Loucy (cell line): ENCODE results near the gene RMC1.
"Not testable (repeated sequence)": the region's sequence is repeated elsewhere in the genome, so short reads cannot be mapped to it uniquely, and the experiment has no call there.

Experiments
- H2AFZ ChIP-seq: fragments of 200-600 bp; sonication (generic); 2 replicates; pipeline ENCODE4 v1.6.0; 2016; ENCODE audit warnings: antibody characterized with exemption, mild to moderate bottlenecking, low read length, moderate library complexity
- H3F3A ChIP-seq: fragments of 200-600 bp; 2 replicates; pipeline ENCODE4 v1.6.0; 2016; ENCODE audit warnings: antibody characterized with exemption, low read depth, mild to moderate bottlenecking
- H3K27me3 ChIP-seq: fragments of 200-600 bp; sonication (generic); 2 replicates; pipeline ENCODE4 v1.6.1; 2014; ENCODE audit warnings: low read length, mild to moderate bottlenecking; ENCODE audit not compliant: insufficient read depth, poor library complexity, severe bottlenecking
- H3K36me3 ChIP-seq: fragments of 200-600 bp; sonication (generic); 2 replicates; pipeline ENCODE4 v1.6.1; 2016; ENCODE audit warnings: low read length; ENCODE audit not compliant: insufficient read depth
- H3K4me1 ChIP-seq: fragments of 200-600 bp; sonication (generic); 2 replicates; pipeline ENCODE4 v1.5.1; 2014; ENCODE audit warnings: low read length, mild to moderate bottlenecking; ENCODE audit not compliant: insufficient read depth, poor library complexity, severe bottlenecking
- H3K4me2 ChIP-seq: fragments of 200-600 bp; sonication (generic); 2 replicates; pipeline ENCODE4 v1.6.0; 2014; ENCODE audit warnings: antibody characterized with exemption, low read length, low read depth, mild to moderate bottlenecking; ENCODE audit not compliant: poor library complexity, severe bottlenecking
- H3K4me3 ChIP-seq: fragments of 200-600 bp; sonication (generic); 2 replicates; pipeline ENCODE4 v1.5.1; 2014; ENCODE audit warnings: low read length, mild to moderate bottlenecking, mixed read lengths; ENCODE audit not compliant: poor library complexity, severe bottlenecking
- H3K79me2 ChIP-seq: fragments of 200-600 bp; sonication (generic); 2 replicates; pipeline ENCODE4 v1.6.1; 2014; ENCODE audit warnings: low read length; ENCODE audit not compliant: insufficient read depth
- H3K9ac ChIP-seq: fragments of 200-600 bp; sonication (generic); 2 replicates; pipeline ENCODE4 v1.6.0; 2014; ENCODE audit warnings: mild to moderate bottlenecking, low read depth, low read length, moderate library complexity; ENCODE audit not compliant: poor library complexity, severe bottlenecking
- H3K9me2 ChIP-seq: fragments of 200-600 bp; sonication (generic); replicated peaks from 2 replicates; pipeline ENCODE4 v1.6.1; 2016; ENCODE audit warnings: low read depth, low read length, mixed read lengths
- H3K9me3 ChIP-seq: fragments of 200-600 bp; sonication (generic); 2 replicates; pipeline ENCODE4 v1.6.1; 2014; ENCODE audit warnings: mild to moderate bottlenecking, antibody characterized with exemption, low read length, low read depth; ENCODE audit not compliant: insufficient read depth
- H4K20me1 ChIP-seq: fragments of 200-600 bp; sonication (generic); 2 replicates; pipeline ENCODE4 v1.6.0; 2014; ENCODE audit warnings: antibody characterized with exemption, low read length, mild to moderate bottlenecking; ENCODE audit not compliant: insufficient read depth, poor library complexity, severe bottlenecking
- EZH2phosphoT487 ChIP-seq: fragments of 200-600 bp; IDR thresholded peaks from 2 replicates; pipeline ENCODE4 v1.6.1; 2018; ENCODE audit warnings: antibody characterized with exemption, mild to moderate bottlenecking, moderate library complexity, borderline replicate concordance
- TF ChIP-seq, protein P1 (sequence below): fragments of 200-600 bp; sonication (generic); conservative IDR thresholded peaks from 2 replicates; pipeline ENCODE4 v1.5.1; 2014; ENCODE audit warnings: mild to moderate bottlenecking, antibody characterized with exemption, low read length

RMC1 gene

GRCh38 chr18:23485386-23485785 lies 17.9 kb upstream of the RMC1 start:
- H3K36me3 ChIP-seq = peaks cover 30% of the 10 kb centered on the region; the same call in 1 of the 2 replicates
- H3K9me3 ChIP-seq = no peaks in the 10 kb centered on the region
- no peaks in the 10 kb centered on the region for H4K20me1 ChIP-seq
- H3K9ac ChIP-seq = no peak overlapping the region
- H3K4me3 ChIP-seq = no peak overlapping the region
- no peaks in the 10 kb centered on the region for H3F3A ChIP-seq
- TF ChIP-seq, protein P1, sequence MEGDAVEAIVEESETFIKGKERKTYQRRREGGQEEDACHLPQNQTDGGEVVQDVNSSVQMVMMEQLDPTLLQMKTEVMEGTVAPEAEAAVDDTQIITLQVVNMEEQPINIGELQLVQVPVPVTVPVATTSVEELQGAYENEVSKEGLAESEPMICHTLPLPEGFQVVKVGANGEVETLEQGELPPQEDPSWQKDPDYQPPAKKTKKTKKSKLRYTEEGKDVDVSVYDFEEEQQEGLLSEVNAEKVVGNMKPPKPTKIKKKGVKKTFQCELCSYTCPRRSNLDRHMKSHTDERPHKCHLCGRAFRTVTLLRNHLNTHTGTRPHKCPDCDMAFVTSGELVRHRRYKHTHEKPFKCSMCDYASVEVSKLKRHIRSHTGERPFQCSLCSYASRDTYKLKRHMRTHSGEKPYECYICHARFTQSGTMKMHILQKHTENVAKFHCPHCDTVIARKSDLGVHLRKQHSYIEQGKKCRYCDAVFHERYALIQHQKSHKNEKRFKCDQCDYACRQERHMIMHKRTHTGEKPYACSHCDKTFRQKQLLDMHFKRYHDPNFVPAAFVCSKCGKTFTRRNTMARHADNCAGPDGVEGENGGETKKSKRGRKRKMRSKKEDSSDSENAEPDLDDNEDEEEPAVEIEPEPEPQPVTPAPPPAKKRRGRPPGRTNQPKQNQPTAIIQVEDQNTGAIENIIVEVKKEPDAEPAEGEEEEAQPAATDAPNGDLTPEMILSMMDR = no peak
- TF ChIP-seq EZH2phosphoT487 = no peak
- H3K27me3 ChIP-seq = no peaks in the 10 kb centered on the region
- no peak overlapping the region for H3K4me2 ChIP-seq
- no peak overlapping the region for H2AFZ ChIP-seq
- H3K9me2 ChIP-seq = no peaks in the 10 kb centered on the region
- no peaks in the 10 kb centered on the region for H3K79me2 ChIP-seq
- H3K4me1 ChIP-seq = no peaks in the 10 kb centered on the region

- Histone ChIP-seq H3K4me2 (peak overlapping the region; percentile 43), H3K9me3 (no peaks in the 10 kb centered on the region), H3K79me2 (no peaks in the 10 kb centered on the region), H3K4me3 (peak overlapping the region; percentile 35), H2AFZ (peak overlapping the region; percentile 50), H3K9ac (peak overlapping the region; percentile 15), H3K4me1 (no peaks in the 10 kb centered on the region), H3F3A (no peaks in the 10 kb centered on the region), H4K20me1 (no peaks in the 10 kb centered on the region), H3K9me2 (no peaks in the 10 kb centered on the region), H3K36me3 (0 out of 2 replicates have a peak, but pooled peaks cover 4% of the 10 kb centered on the region), H3K27me3 (no peaks in the 10 kb centered on the region)
- no peak for TF ChIP-seq EZH2phosphoT487
- TF ChIP-seq, protein P1 = no peak
These were observed 15.4 kb upstream of the RMC1 start for GRCh38 chr18:23487738-23488570.

DNA sequence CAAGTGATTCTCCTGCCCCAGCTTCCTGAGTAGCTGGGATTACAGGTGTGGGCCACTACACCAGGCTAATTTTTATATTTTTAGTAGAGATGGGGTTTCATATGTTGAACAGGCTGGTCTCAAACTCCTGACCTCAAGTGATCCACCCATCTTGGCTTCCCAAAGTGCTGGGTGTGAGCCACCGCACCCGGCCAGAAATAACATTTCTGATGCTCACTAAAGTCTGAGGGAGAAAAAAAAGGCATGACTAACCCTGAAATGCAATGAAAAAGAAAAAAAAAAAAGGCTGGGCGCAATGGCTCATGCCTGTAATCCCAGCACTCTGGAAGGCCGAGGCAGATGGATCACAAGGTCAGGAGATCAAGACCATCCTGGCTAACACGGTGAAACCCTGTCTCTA lies 13.7 kb upstream of the RMC1 start:
- not testable (repeated sequence) for H3K27me3 ChIP-seq, H3K9ac ChIP-seq, H4K20me1 ChIP-seq, H3K9me3 ChIP-seq, H3F3A ChIP-seq, H3K36me3 ChIP-seq, H3K79me2 ChIP-seq, H3K4me3 ChIP-seq, H3K4me2 ChIP-seq, H3K4me1 ChIP-seq, H2AFZ ChIP-seq, H3K9me2 ChIP-seq

DNA sequence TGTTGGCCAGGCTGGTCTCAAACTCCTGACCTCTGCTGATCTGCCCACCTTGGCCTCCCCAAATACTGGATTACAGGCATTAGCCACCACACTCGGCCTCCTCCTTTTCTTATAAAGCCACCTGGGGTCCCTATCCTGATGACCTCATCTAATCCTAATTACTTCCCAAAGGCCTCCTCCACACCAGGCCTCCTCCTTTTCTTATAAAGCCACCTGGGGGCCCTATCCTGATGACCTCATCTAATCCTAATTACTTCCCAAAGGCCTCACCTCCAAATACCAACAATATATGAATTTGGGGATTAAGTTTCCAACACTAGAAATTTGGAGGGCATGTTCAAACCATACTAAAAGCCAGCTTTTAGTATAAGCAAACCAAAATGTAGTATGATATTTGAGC lies 9.7 kb upstream of the RMC1 start:
- no peaks in the 10 kb centered on the region for H3F3A ChIP-seq
- no peaks in the 10 kb centered on the region for H3K9me2 ChIP-seq
- TF ChIP-seq, protein P1 = no peak
- TF ChIP-seq EZH2phosphoT487 = no peak
- no peak overlapping the region for H3K4me2 ChIP-seq
- no peaks in the 10 kb centered on the region for H3K36me3 ChIP-seq
- H3K79me2 ChIP-seq = no peaks in the 10 kb centered on the region
- H2AFZ ChIP-seq = no peak overlapping the region
- no peaks in the 10 kb centered on the region for H3K9me3 ChIP-seq
- no peak overlapping the region for H3K4me3 ChIP-seq
- H3K4me1 ChIP-seq = no peaks in the 10 kb centered on the region
- no peaks in the 10 kb centered on the region for H4K20me1 ChIP-seq
- H3K27me3 ChIP-seq = no peaks in the 10 kb centered on the region
- H3K9ac ChIP-seq = no peak overlapping the region
